Activated CD4-positive, CD25-positive, alpha-beta regulatory T cell (primary cell): Measurements from ENCODE around the gene SLC2A5.
"Not testable (repeated sequence)": the region's sequence is repeated elsewhere in the genome, so short reads cannot be mapped to it uniquely, and the experiment has no call there.

ENCODE experiments used
- DNase-seq, 4 experiments: peaks; one replicate each; lab custom pipeline; 2025; lab: John Stamatoyannopoulos, UW

The SLC2A5 gene

GRCh38 chr1:9069326-9070100 lies at the start of gene SLC2A5:
Gene SLC2A5 (minus strand): TSS chr1:9069635. CDS start chr1:9069536, 99 bp downstream.
- DNase-seq = no peak

GRCh38 chr1:9118186-9118585 lies 48.8 kb upstream of the SLC2A5 start:
- no peak for DNase-seq

- no peak for DNase-seq
Measured at GRCh38 chr1:9115351-9116205, 46.1 kb upstream of the SLC2A5 start.

GRCh38 chr1:9112961-9113880 lies 43.8 kb upstream of the SLC2A5 start:
- DNase-seq = no peak

DNA sequence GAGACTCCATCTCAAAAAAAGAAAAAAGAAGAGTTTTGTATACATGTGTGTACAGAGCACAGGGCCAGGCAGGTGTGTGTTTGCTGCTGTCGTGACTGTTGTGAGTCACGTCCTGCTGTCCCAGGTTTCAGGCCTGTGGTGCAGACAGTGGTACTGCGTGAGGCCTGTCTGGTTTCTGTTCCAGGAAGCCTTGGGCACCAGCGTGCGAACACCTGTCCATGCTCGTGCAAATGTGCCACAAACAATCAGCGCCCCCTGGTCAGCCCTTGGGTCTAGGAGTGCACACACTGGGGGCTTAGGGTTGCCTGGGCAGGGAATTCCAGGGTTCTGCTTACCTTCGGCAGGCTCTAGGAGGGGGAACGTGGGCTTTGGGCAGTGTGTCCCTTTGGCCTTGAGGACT lies 42.5 kb upstream of the SLC2A5 start:
- DNase-seq = no peak

GRCh38 chr1:9111357-9111691 lies 41.9 kb upstream of the SLC2A5 start:
- no peak for DNase-seq

- peak; percentile 69 to 78 (median 76) for DNase-seq
Measured at GRCh38 chr1:9110669-9111356, 41.4 kb upstream of the SLC2A5 start.

DNA sequence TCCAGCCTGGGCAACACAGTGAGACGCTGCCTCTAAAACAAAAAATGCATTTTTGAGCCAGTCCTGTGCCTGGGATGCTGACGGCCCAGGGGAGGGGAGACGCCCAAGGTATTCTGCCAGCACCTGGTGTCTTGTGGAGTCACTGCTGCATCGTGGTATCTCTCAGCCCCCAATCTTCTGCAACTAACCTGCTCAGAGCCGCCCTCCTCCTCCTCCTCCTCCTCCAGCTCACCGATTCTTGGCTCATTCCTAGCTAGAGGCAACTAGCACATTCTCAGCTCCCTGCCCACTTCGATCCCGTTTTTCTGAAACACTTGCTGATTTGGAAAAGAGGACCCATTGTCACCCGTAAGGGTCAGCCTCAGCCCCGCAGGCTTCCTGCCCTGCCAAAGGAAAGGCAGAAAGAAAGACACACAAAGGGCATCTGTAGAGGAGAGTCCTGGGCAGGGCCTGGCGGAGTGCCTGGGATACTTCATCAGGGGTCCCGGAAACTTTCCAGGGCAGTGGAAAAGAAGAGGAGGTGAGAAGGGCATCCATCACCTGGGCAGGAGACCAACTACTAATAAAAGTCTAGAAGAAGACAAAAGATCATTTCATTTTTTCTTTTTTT lies 38.7 kb upstream of the SLC2A5 start:
- no peak for DNase-seq

GRCh38 chr1:9107136-9107535 lies 37.7 kb upstream of the SLC2A5 start:
- DNase-seq = no peak

DNA sequence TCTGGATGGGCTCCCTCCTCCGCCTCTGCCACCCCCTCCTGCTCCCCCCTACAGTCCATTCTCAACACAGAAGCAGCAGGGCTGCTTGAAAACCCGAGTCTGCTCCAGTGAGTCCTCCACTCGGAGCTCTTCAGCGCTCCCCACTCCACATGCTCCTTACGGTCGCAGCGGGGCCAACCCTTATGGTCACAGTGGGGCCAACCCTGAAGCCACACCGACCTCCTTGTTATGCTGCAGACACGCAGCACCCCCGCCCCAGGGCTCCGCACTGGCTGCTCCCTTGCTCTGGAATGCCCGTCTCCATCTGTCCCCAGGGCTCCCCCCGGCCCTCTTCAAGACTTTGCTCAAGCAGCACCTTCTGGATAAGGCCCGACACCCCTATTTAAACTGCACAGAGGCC lies 36.9 kb upstream of the SLC2A5 start:
- no peak for DNase-seq

DNA sequence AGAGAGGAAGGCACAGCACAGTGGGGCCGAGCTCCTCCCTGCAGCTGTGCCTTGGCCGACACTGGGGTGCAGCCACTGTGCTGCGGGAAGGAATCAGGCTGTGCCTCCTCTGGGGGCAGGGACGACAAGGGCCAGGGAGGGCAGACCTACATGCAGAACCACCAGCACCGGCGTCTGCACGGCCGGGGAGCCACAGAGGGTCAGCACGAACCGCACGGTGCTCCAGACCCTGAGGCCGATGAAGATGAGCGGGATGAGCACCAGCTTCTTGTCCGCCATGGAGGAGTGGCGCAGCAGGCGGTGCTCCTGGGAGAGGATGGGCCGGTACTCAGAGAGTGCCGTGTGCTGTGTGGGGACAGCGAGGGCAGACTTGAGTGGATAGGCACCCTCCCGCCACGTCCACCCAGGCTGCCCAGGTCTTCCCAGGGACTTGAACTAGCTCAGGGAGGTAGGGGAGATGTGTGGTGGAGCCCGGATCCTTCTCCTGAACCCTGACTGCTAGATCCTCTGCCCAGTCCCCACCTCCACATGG lies 36.0 kb upstream of the SLC2A5 start:
- DNase-seq = no peak

- no peak for DNase-seq
Measured at GRCh38 chr1:9101510-9102146, 32.2 kb upstream of the SLC2A5 start.

- DNase-seq = no peak
Measured at GRCh38 chr1:9100471-9101043, 31.1 kb upstream of the SLC2A5 start.

GRCh38 chr1:9099555-9099954 lies 30.1 kb upstream of the SLC2A5 start:
- DNase-seq = no peak

- DNase-seq = no peak
Measured at GRCh38 chr1:9097947-9098705, 28.7 kb upstream of the SLC2A5 start.

DNA sequence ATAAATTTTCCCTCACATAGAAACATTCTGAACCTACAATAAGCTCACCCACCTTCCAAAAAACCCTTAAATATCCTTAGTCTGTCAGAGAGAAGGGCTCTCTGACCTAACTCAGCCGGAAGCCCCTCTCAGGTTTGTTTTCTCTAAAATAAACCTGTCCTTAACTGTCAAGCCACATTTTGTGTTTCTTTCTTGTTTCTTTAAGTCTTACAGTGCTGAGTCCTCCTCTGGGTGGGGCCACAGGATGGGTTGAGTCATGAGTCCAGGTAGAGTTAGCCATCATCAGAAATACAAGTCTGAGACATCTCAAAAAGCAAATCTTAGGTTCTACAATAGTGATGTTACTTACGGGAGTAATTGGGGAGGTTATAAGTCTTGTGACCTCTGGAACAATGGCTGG lies 26.4 kb upstream of the SLC2A5 start:
- DNase-seq = no peak

DNA sequence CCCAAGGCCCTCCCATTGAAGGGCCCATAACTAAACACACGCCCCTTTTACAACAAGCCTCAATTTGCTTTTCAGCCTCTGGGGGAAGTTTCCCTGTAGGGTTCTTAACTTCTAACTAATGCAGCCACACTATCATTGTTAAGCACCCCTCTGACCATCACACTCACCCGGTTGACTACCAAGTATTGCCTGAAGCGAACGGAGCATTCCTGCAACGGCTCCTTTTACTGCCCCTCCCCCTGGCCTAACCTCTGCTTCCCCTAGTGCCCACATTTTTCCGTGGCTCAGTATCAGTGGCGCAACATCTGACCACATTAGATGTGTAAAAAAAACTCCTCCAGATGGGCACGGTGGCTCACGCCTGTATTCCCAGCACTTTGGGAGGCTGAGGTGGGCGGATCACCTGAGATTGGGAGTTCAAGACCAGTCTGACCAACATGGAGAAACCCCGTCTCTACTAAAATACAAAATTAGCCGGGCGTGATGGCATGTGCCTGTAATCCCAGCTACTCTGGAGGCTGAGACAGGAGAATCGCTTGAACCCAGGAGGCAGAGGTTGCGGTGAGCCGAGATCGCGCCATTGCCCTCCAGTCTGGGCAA lies 24.7 kb upstream of the SLC2A5 start:
- not testable (repeated sequence) for DNase-seq

GRCh38 chr1:9093581-9093980 lies 24.1 kb upstream of the SLC2A5 start:
- DNase-seq = no peak

GRCh38 chr1:9093091-9093490 lies 23.7 kb upstream of the SLC2A5 start:
- no peak for DNase-seq
